Loucy (cell line): ENCODE results near the gene SUZ12.

Source experiments
- EZH2phosphoT487 ChIP-seq: fragments of 200-600 bp; IDR thresholded peaks from 2 replicates; pipeline ENCODE4 v1.6.1; 2018; ENCODE audit warnings: antibody characterized with exemption, mild to moderate bottlenecking, moderate library complexity, borderline replicate concordance
- TF ChIP-seq, protein P1 (sequence below): fragments of 200-600 bp; sonication (generic); conservative IDR thresholded peaks from 2 replicates; pipeline ENCODE4 v1.5.1; 2014; ENCODE audit warnings: mild to moderate bottlenecking, antibody characterized with exemption, low read length

DNA sequence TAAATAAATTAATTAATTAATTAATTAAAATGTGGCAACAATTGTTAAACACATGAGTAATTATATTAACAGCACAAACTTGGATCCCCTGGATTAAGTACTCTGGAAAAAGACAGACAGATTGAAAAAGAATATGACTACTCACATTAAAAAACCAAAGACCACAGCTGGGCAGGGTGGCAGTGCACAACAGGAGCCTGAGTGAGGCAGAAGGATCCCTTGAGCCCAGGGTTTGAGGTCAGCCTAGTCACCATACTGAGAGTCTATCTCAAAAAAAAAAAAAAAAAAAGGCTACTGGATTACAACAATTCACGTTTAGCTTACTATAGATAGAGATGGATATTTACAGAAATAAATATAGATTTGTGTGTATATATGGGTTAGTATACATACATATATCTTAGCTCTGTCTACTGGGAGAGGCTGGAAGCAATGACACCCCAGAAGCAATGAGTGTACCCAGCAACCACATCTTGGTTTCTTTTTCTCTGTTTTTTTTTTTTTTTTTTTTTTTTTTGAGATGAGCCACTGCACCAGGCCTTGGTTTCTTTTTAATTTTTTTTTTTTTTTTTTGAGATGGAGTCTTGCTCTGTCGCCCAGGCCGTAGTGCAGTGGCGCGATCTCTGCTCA is 10.6 kb upstream of the SUZ12 start:
- TF ChIP-seq, protein P1, sequence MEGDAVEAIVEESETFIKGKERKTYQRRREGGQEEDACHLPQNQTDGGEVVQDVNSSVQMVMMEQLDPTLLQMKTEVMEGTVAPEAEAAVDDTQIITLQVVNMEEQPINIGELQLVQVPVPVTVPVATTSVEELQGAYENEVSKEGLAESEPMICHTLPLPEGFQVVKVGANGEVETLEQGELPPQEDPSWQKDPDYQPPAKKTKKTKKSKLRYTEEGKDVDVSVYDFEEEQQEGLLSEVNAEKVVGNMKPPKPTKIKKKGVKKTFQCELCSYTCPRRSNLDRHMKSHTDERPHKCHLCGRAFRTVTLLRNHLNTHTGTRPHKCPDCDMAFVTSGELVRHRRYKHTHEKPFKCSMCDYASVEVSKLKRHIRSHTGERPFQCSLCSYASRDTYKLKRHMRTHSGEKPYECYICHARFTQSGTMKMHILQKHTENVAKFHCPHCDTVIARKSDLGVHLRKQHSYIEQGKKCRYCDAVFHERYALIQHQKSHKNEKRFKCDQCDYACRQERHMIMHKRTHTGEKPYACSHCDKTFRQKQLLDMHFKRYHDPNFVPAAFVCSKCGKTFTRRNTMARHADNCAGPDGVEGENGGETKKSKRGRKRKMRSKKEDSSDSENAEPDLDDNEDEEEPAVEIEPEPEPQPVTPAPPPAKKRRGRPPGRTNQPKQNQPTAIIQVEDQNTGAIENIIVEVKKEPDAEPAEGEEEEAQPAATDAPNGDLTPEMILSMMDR: no peak
- no peak for TF ChIP-seq EZH2phosphoT487
